A673 (cell line): ENCODE measurements around the gene IGF1R. TPM values are rescaled to one million over a fixed set of nuclear protein-coding genes. Genes with fewer than 3 reads are reported as not detected.

Experiments used
- BruUV-seq: library from RNA; stranded (reverse); fragments of 400-500 nt; replicated peaks from 2 replicates; lab custom pipeline; 2021; lab: Mats Ljungman, UMichigan
- CTCF ChIA-PET: fragments of 300-600 bp; sonication (Branson Sonifier 250); formaldehyde crosslinking; loops from one replicate; lab custom pipeline; 2022; ENCODE audit warnings: antibody characterized with exemption; lab: Charles Lee
- POLR2A ChIA-PET: fragments of 300-600 bp; sonication (Branson Sonifier 250); formaldehyde crosslinking; loops from one replicate; lab custom pipeline; 2022; ENCODE audit warnings: antibody characterized with exemption; ENCODE audit not compliant: low non-redundant PET; lab: Charles Lee
- DNase-seq: peaks from one replicate; pipeline ENCODE4 v3.0.0-alpha.2; 2015; ENCODE audit warnings: low spot score
- H3K27ac ChIP-seq: fragments of 200-600 bp; sonication (generic); 2 replicates; pipeline ENCODE4 v1.5.1; 2016; ENCODE audit warnings: mixed run types, low read depth, mild to moderate bottlenecking, mixed read lengths, antibody characterized with exemption, low read length; ENCODE audit not compliant: poor library complexity, severe bottlenecking
- H3K27me3 ChIP-seq: fragments of 200-600 bp; sonication (generic); replicated peaks from 2 replicates; pipeline ENCODE4 v1.6.1; 2017; ENCODE audit warnings: mixed run types, low read depth, mild to moderate bottlenecking, mixed read lengths, antibody characterized with exemption, low read length; ENCODE audit not compliant: insufficient read depth, poor library complexity
- H3K36me3 ChIP-seq: fragments of 200-600 bp; sonication (generic); 2 replicates; pipeline ENCODE4 v1.6.1; 2016; ENCODE audit warnings: mixed run types, mild to moderate bottlenecking, mixed read lengths, antibody characterized with exemption, low read length; ENCODE audit not compliant: insufficient read depth, poor library complexity, severe bottlenecking
- H3K4me1 ChIP-seq: fragments of 200-600 bp; sonication (generic); 2 replicates; pipeline ENCODE4 v1.6.1; 2017; ENCODE audit warnings: mixed run types, mild to moderate bottlenecking, mixed read lengths, antibody characterized with exemption, low read length; ENCODE audit not compliant: insufficient read depth, poor library complexity, severe bottlenecking
- H3K4me3 ChIP-seq: fragments of 200-600 bp; sonication (generic); 2 replicates; pipeline ENCODE4 v1.5.1; 2016; ENCODE audit warnings: low read depth, mixed run types, mild to moderate bottlenecking, mixed read lengths, low read length; ENCODE audit not compliant: poor library complexity, severe bottlenecking
- H3K9me3 ChIP-seq: fragments of 200-600 bp; sonication (generic); 2 replicates; pipeline ENCODE4 v1.6.1; 2016; ENCODE audit warnings: mixed run types, low read depth, mild to moderate bottlenecking, mixed read lengths, antibody characterized with exemption, low read length; ENCODE audit not compliant: poor library complexity, severe bottlenecking
- EZH2 ChIP-seq: fragments of 200-600 bp; sonication (generic); IDR thresholded peaks from 2 replicates; pipeline ENCODE4 v1.6.1; 2017; ENCODE audit warnings: borderline replicate concordance, low read depth, mild to moderate bottlenecking, mixed read lengths, antibody characterized with exemption, low read length; ENCODE audit not compliant: poor library complexity, severe bottlenecking
- intact Hi-C: fragments of 100-400 bp; cut with micrococcal nuclease; formaldehyde crosslinking; loops from one replicate; pipeline ENCODE4 v1.10.0; 2022; ENCODE audit not compliant: unreplicated experiment
- total RNA-seq: library from RNA; stranded (reverse); gene quantifications from 2 replicates; pipeline ENCODE4 v1.2.3, GENCODE V29; 2021
- TF ChIP-seq, protein P1 (sequence below): fragments of 300-800, 200-600 bp; sonication (generic); conservative IDR thresholded peaks from 2 replicates; pipeline ENCODE4 v1.5.1; 2017; ENCODE audit warnings: low read depth, mild to moderate bottlenecking, antibody characterized with exemption, low read length, moderate library complexity, mixed read lengths

Gene IGF1R
- total RNA-seq, 1 experiment from 2014 or later = 34.9 TPM

DNA sequence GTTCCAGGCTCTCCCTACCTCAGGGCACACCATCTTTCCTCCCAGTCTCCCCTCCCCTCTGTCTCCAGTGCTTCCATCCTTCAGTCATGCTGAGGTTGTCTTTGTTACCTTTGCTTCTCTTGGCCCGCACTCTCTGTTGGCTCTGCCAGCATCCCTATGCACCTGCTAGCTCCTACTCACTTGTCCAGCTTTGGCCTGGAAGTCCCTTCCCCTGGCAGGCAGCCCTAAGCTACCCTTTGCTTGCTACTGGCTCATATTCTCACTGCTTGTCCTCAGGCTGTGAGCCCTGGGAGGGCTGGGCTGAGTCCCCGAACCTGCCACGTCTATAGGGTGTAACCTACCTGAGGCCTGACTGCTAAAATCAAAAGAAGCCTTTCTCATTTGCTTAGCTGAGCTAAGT, 236.6 kb downstream of the IGF1R start:
- POLR2A ChIA-PET = no interaction called here
- H3K4me1 ChIP-seq = peaks cover 2% of the 10 kb centered on the region
- H3K27ac ChIP-seq = no peak overlapping the region
- H3K4me3 ChIP-seq = no peak overlapping the region
- TF ChIP-seq, protein P1, sequence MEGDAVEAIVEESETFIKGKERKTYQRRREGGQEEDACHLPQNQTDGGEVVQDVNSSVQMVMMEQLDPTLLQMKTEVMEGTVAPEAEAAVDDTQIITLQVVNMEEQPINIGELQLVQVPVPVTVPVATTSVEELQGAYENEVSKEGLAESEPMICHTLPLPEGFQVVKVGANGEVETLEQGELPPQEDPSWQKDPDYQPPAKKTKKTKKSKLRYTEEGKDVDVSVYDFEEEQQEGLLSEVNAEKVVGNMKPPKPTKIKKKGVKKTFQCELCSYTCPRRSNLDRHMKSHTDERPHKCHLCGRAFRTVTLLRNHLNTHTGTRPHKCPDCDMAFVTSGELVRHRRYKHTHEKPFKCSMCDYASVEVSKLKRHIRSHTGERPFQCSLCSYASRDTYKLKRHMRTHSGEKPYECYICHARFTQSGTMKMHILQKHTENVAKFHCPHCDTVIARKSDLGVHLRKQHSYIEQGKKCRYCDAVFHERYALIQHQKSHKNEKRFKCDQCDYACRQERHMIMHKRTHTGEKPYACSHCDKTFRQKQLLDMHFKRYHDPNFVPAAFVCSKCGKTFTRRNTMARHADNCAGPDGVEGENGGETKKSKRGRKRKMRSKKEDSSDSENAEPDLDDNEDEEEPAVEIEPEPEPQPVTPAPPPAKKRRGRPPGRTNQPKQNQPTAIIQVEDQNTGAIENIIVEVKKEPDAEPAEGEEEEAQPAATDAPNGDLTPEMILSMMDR = no peak
- no peak for TF ChIP-seq EZH2
- intact Hi-C loops = loop anchor here (10.0 kb wide), 2 partner anchors 190 to 440 kb away; no protein-coding TSS in a partner anchor
- DNase-seq = no peak
- H3K9me3 ChIP-seq = no peaks in the 10 kb centered on the region
- CTCF ChIA-PET = interaction anchor here (0.7 kb wide), 1 partner anchor 153 kb away, joined by 5 read pairs; no protein-coding TSS in a partner anchor
- no TSS peak for BruUV-seq
- no peaks in the 10 kb centered on the region for H3K36me3 ChIP-seq
- no peaks in the 10 kb centered on the region for H3K27me3 ChIP-seq

DNA sequence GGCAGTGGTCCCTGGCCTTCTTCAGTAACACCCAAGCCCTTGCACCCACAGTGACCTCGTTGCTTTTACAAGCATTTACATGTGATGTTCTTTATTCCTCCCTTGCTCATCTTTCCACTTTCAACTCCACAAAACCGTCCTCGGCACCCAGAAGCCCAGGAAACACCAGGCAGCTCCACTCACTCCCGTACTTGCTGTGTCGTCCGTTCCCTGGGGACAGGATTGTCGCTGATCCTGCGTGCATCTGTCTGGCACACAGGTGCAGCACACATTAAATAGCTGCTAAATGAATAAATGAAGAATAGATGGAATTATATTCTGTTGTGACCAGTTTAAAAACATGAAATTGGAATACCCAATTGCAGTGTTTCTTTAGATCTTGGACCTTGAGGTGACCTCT, 239.6 kb downstream of the IGF1R start:
- no peak for TF ChIP-seq EZH2
- TF ChIP-seq, protein P1 = no peak
- POLR2A ChIA-PET = no interaction called here
- H3K36me3 ChIP-seq = no peaks in the 10 kb centered on the region
- H3K4me1 ChIP-seq = peaks cover 6% of the 10 kb centered on the region
- intact Hi-C loops = loop anchor here (10.0 kb wide), 2 partner anchors 187 to 443 kb away; no protein-coding TSS in a partner anchor
- no peaks in the 10 kb centered on the region for H3K27me3 ChIP-seq
- CTCF ChIA-PET = no interaction called here
- H3K27ac ChIP-seq = no peak overlapping the region
- H3K9me3 ChIP-seq = no peaks in the 10 kb centered on the region
- no peak for DNase-seq
- BruUV-seq = no TSS peak
- H3K4me3 ChIP-seq = no peak overlapping the region

DNA sequence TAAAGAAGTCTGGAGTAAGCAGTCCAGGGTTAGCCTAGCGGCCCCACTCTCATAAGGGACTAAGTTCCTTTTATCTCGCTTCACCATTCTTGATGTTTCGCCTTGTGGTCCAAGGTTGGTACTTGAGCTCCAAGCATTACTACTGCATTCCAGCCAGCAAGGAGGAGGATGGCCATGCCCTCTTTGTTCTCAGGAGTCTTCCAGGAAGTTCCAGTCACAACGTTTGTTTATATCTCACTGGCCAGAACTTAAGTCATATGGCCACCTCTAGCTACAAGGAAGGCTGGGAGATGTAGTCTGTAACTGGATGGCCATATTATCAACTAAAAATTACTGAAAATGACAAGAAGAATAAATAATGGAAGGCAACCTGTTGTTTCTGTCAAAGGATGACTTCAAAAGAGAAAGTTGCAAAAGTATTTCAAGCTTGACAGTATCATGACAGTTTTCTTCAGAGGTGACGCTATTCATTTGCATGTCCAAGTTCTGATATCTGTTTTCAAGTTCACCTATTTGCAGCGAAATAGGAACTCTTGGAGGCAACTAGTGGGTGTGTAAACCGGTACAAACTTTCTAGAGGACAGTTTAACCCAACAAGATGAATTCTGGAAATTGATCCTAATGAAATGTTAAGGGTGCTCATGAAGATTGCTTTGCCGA, 240.6 kb downstream of the IGF1R start:
- intact Hi-C loops = loop anchor here (10.0 kb wide), 2 partner anchors 186 to 444 kb away; no protein-coding TSS in a partner anchor
- TF ChIP-seq, protein P1 = no peak
- no peak for TF ChIP-seq EZH2

More for the DNA sequence above, 240.6 kb downstream of the IGF1R start:
- no TSS peak for BruUV-seq
- CTCF ChIA-PET = no interaction called here
- no peak overlapping the region for H3K4me3 ChIP-seq
- POLR2A ChIA-PET = no interaction called here
- no peaks in the 10 kb centered on the region for H3K36me3 ChIP-seq
- peaks cover 6% of the 10 kb centered on the region for H3K4me1 ChIP-seq
- H3K9me3 ChIP-seq = no peaks in the 10 kb centered on the region
- H3K27me3 ChIP-seq = no peaks in the 10 kb centered on the region
- H3K27ac ChIP-seq = no peak overlapping the region
- DNase-seq = no peak
